NCI-H1092 treated with DMSO at 0.1 percent for 48 hours (cell line): Measurements from ENCODE around the gene CNTNAP2.

Experiments
- DNase-seq: peaks from one replicate; lab custom pipeline; 2025; lab: John Stamatoyannopoulos, UW

Gene CNTNAP2

GRCh38 chr7:147014286-147014955, 897.8 kb downstream of the CNTNAP2 start:
- peak; percentile 50 for DNase-seq

GRCh38 chr7:147015999-147016398, 899.4 kb downstream of the CNTNAP2 start:
- no peak for DNase-seq

GRCh38 chr7:147022056-147022455, 905.5 kb downstream of the CNTNAP2 start:
- no peak for DNase-seq

- DNase-seq = no peak
Observed at GRCh38 chr7:147023440-147023839, 906.8 kb downstream of the CNTNAP2 start.

GRCh38 chr7:147029953-147030352, 913.4 kb downstream of the CNTNAP2 start:
- DNase-seq = no peak

GRCh38 chr7:147033641-147034040, 917.0 kb downstream of the CNTNAP2 start:
- DNase-seq = no peak

GRCh38 chr7:147041438-147041837, 924.8 kb downstream of the CNTNAP2 start:
- no peak for DNase-seq

GRCh38 chr7:147044941-147045340, 928.3 kb downstream of the CNTNAP2 start:
- no peak for DNase-seq

GRCh38 chr7:147047696-147048095, 931.1 kb downstream of the CNTNAP2 start:
- no peak for DNase-seq

GRCh38 chr7:147048864-147049263, 932.3 kb downstream of the CNTNAP2 start:
- no peak for DNase-seq

GRCh38 chr7:147052818-147053217, 936.2 kb downstream of the CNTNAP2 start:
- no peak for DNase-seq

- no peak for DNase-seq
Observed at GRCh38 chr7:147053746-147054145, 937.1 kb downstream of the CNTNAP2 start.

GRCh38 chr7:147060070-147060469, 943.5 kb downstream of the CNTNAP2 start:
- no peak for DNase-seq

GRCh38 chr7:147062897-147063296, 946.3 kb downstream of the CNTNAP2 start:
- no peak for DNase-seq

GRCh38 chr7:147068842-147069241, 952.2 kb downstream of the CNTNAP2 start:
- DNase-seq = no peak

GRCh38 chr7:147069771-147070170, 953.2 kb downstream of the CNTNAP2 start:
- no peak for DNase-seq

GRCh38 chr7:147070886-147071285, 954.3 kb downstream of the CNTNAP2 start:
- DNase-seq = no peak

GRCh38 chr7:147071536-147071935, 954.9 kb downstream of the CNTNAP2 start:
- no peak for DNase-seq

GRCh38 chr7:147078312-147078711, 961.7 kb downstream of the CNTNAP2 start:
- DNase-seq = no peak

GRCh38 chr7:147079083-147079482, 962.5 kb downstream of the CNTNAP2 start:
- DNase-seq = no peak

- peak; percentile 23 for DNase-seq
Observed at GRCh38 chr7:147079921-147080420, 963.4 kb downstream of the CNTNAP2 start.

GRCh38 chr7:147081117-147081516, 964.5 kb downstream of the CNTNAP2 start:
- DNase-seq = no peak

- no peak for DNase-seq
Observed at GRCh38 chr7:147089051-147089461, 972.5 kb downstream of the CNTNAP2 start.

- no peak for DNase-seq
Observed at GRCh38 chr7:147089608-147090007, 973.0 kb downstream of the CNTNAP2 start.
